ENCODE results near the gene PHF20. TPM values are rescaled to one million over a fixed set of nuclear protein-coding genes. Genes with fewer than 3 reads are reported as not detected.

The PHF20 gene
- total and polyA plus RNA-seq, 2 of the 8 experiments (the other 6 are each of a cell fraction or from before 2014, with no cell fraction given), result 25.6 to 70.1 TPM

GRCh38 chr20:35856866-35857265, 85.1 kb downstream of the PHF20 start (continued):
- TF ChIP-seq JUND (IDR thresholded peaks at IDR 0.05; ENCODE audit: low read length), result no peak
- TF ChIP-seq HDAC6 (IDR thresholded peaks at IDR 0.05; ENCODE audit: low read depth, low read length), result no peak
- TF ChIP-seq TBP (IDR thresholded peaks at IDR 0.05; ENCODE audit: low read depth, low read length), result no peak
